ENCODE data around the gene LBR.

The LBR gene

DNA sequence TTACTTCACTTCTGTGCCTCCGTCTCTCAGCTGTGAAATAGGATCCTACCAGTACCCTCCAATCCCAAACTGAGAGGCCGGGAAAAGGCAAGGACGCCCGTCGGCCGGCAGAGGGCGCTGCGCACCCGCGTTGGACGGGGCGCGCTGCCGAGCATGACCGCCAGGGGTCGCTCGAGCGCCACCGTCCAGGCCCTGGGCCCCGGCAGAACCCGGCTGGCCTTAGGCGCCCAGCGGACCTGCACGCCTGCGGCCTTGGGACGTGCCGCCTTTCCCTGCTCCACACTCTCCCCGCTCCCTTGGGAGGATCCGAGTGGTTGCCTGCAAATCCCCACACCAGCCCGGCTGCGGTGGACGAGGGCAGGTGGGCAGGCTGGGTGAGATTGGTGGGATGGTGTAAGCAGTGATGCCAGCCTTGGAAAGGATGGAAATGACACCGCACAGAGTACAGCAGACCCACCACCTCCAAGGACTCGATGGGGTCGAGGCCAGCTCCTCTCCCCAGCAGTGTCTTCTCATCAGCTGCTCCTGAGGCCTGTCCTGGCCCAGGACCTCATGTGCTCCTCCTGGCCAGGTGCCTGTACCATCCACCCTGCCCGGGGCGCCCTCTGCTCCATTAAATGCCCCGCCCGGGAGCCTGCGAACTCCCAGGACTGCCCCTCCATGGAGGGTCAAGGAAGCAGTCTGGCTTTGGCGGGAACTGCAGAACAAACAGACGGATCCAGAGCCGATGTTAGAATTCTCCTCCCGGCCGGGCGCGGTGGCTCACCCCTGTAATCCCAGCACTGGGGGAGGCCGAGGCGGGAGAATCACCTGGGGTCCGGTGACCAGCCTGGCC, 47.4 kb upstream of the LBR start (continued):
- TF ChIP-seq HIC1 (tag by site-specific recombination; IDR thresholded peaks at IDR 0.05) (peak; percentile 93), ZNF433 (tag by site-specific recombination; IDR thresholded peaks at IDR 0.05; ENCODE audit: low read depth) (no peak), ZNF580 (tag by site-specific recombination; IDR thresholded peaks at IDR 0.05) (peak; percentile 87; the same call in 1 of the 2 replicates), ZNF514 (tag by site-specific recombination; IDR thresholded peaks at IDR 0.05) (no peak), ZNF121 (tag by site-specific recombination; IDR thresholded peaks at IDR 0.05) (peak; percentile 60; the same call in 1 of the 2 replicates), YY2 (tag by site-specific recombination; IDR thresholded peaks at IDR 0.05) (peak; percentile 75), ZNF561 (tag by site-specific recombination; IDR thresholded peaks at IDR 0.05; ENCODE audit: borderline replicate concordance) (peak; percentile 93), ZNF114 (tag by site-specific recombination; IDR thresholded peaks at IDR 0.05) (no peak), ZBTB20 (tag by site-specific recombination; IDR thresholded peaks at IDR 0.05) (peak; percentile 40; the same call in 1 of the 2 replicates), ZNF555 (tag by site-specific recombination; conservative IDR thresholded peaks at IDR 0.05) (no peak), ZNF626 (tag by site-specific recombination; IDR thresholded peaks at IDR 0.05) (no peak), ZNF549 (tag by site-specific recombination; IDR thresholded peaks at IDR 0.05) (no peak), ZNF571 (tag by site-specific recombination; IDR thresholded peaks at IDR 0.05) (no peak), ZNF48 (tag by site-specific recombination; IDR thresholded peaks at IDR 0.05) (no peak), ZNF391 (tag by site-specific recombination; IDR thresholded peaks at IDR 0.05; ENCODE audit: borderline replicate concordance, low read depth) (peak; percentile 95; the same call in 1 of the 2 replicates), ZFP69B (tag by site-specific recombination; IDR thresholded peaks at IDR 0.05) (peak; percentile 92), SP3 (tag by site-specific recombination; IDR thresholded peaks at IDR 0.05) (peak; percentile 36; the same call in 1 of the 2 replicates), ZXDB (tag by site-specific recombination; IDR thresholded peaks at IDR 0.05) (peak; percentile 63), SALL2 (tag by site-specific recombination; IDR thresholded peaks at IDR 0.05; ENCODE audit: borderline replicate concordance) (no peak; the same call in 1 of the 2 replicates), ZIC2 (tag by site-specific recombination; IDR thresholded peaks at IDR 0.05) (peak; percentile 58), ZNF558 (tag by site-specific recombination; IDR thresholded peaks at IDR 0.05) (no peak), ZNF157 (tag by site-specific recombination; IDR thresholded peaks at IDR 0.05) (no peak), ZNF175 (tag by site-specific recombination; IDR thresholded peaks at IDR 0.05) (no peak), ZNF146 (tag by site-specific recombination; IDR thresholded peaks at IDR 0.05) (no peak), ZNF24 (tag by site-specific recombination; IDR thresholded peaks at IDR 0.05) (peak; percentile 97), ZNF76 (tag by site-specific recombination; IDR thresholded peaks at IDR 0.05; ENCODE audit: borderline replicate concordance, low read depth) (peak; percentile 81; the same call in 1 of the 2 replicates), ZNF19 (tag by site-specific recombination; IDR thresholded peaks at IDR 0.05; ENCODE audit: low read depth) (no peak), IKZF3 (tag by site-specific recombination; IDR thresholded peaks at IDR 0.05) (peak; percentile 93), ZNF792 (tag by site-specific recombination; IDR thresholded peaks at IDR 0.05) (no peak; the same call in none of the 2 replicates), ZNF423 (tag by site-specific recombination; IDR thresholded peaks at IDR 0.05) (peak; percentile 74), ZNF394 (tag by site-specific recombination; IDR thresholded peaks at IDR 0.05; ENCODE audit: borderline replicate concordance) (peak; percentile 69; the same call in 1 of the 2 replicates), ZNF621 (tag by site-specific recombination; IDR thresholded peaks at IDR 0.05) (no peak), ZNF140 (tag by site-specific recombination; IDR thresholded peaks at IDR 0.05) (no peak), KLF7 (tag by site-specific recombination; IDR thresholded peaks at IDR 0.05; ENCODE audit: borderline replicate concordance) (no peak), ZNF132 (tag by site-specific recombination; IDR thresholded peaks at IDR 0.05; ENCODE audit: borderline replicate concordance) (no peak), ZNF529 (tag by site-specific recombination; IDR thresholded peaks at IDR 0.05; ENCODE audit: insufficient replicate concordance) (no peak), ZFHX2 (tag by site-specific recombination; conservative IDR thresholded peaks at IDR 0.05) (peak; percentile 52)
- TF ChIP-seq, protein P1, sequence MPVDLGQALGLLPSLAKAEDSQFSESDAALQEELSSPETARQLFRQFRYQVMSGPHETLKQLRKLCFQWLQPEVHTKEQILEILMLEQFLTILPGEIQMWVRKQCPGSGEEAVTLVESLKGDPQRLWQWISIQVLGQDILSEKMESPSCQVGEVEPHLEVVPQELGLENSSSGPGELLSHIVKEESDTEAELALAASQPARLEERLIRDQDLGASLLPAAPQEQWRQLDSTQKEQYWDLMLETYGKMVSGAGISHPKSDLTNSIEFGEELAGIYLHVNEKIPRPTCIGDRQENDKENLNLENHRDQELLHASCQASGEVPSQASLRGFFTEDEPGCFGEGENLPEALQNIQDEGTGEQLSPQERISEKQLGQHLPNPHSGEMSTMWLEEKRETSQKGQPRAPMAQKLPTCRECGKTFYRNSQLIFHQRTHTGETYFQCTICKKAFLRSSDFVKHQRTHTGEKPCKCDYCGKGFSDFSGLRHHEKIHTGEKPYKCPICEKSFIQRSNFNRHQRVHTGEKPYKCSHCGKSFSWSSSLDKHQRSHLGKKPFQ (tag by site-specific recombination; IDR thresholded peaks at IDR 0.05) = peak; percentile 14; the same call in 1 of the 2 replicates

Measured in HEK293 (cell line).